Measurements from ENCODE around the gene ADAMTS9.

Gene ADAMTS9

DNA sequence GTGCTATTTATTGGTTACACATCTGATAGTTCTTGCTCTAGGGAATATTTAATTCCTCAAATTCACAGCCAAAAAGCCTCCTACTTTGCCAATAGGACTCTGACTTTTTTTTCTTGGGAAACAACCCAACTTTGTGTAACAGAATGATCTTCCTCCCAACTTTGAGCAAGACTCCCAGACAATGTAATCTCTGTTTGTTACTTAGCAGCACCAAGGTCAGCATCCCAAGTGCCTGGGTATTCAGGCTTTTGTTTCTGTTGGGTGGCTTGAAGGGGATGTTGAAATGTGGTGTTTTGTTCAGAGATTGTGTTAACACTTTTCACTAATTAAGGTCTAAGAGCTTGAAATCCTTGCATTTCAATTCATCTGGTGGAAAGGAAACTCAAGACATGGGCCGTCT is 115.8 kb downstream of the ADAMTS9 start:
- H3K27me3 ChIP-seq (ENCODE audit: control insufficient read depth, insufficient read depth, low read length): no peaks in the 10 kb centered on the region
- H3K36me3 ChIP-seq (ENCODE audit: control insufficient read depth, insufficient read depth, low read length): no peaks in the 10 kb centered on the region
- no peak overlapping the region for H3K27ac ChIP-seq (ENCODE audit: low read depth, low read length)
- no peaks in the 10 kb centered on the region for H3K4me1 ChIP-seq (ENCODE audit: control insufficient read depth, insufficient read depth, low read length)
- no peak overlapping the region for H3K4me3 ChIP-seq (ENCODE audit: low read length)
- no peak overlapping the region for H3K9ac ChIP-seq (ENCODE audit: low read length)

DNA sequence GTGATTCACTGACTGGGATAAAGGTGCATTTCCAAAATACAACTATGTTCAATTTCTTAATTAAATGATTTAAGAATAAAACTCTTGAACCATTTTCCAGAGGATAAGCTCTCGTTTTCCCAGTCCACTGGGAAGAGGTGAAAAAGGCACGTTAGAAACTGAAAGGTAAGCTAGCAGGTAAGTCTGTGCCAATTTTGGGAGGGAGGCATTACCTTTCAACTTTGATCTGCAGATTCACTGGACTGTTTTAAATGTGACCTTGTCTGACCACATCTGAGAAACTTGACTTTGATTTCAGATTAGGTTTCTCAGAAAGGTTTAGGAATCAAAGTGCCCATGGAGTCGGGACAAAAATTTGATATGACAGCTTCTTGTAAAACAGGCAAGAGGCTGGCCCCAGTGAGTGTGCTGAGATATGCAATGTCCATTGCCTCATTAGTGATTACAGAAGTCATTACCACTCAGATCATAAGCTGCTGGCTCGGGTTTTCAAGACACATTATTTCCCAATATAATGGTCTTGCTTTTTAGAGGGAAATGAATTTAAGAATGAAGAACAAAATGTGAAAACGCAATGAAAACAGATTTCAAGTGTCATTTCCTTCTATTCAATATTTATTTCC is 118.8 kb downstream of the ADAMTS9 start:
- Histone ChIP-seq H3K4me3 (ENCODE audit: low read length) (no peak overlapping the region), H3K9ac (ENCODE audit: low read length) (no peak overlapping the region), H3K27me3 (ENCODE audit: control insufficient read depth, insufficient read depth, low read length) (no peaks in the 10 kb centered on the region), H3K36me3 (ENCODE audit: control insufficient read depth, insufficient read depth, low read length) (no peaks in the 10 kb centered on the region), H3K4me1 (ENCODE audit: control insufficient read depth, insufficient read depth, low read length) (no peaks in the 10 kb centered on the region), H3K27ac (ENCODE audit: low read depth, low read length) (no peak overlapping the region)

GRCh38 chr3:64566859-64567258 is 120.9 kb downstream of the ADAMTS9 start:
- Histone ChIP-seq H3K9ac (ENCODE audit: low read length) (no peak overlapping the region), H3K4me3 (ENCODE audit: low read length) (no peak overlapping the region), H3K27me3 (ENCODE audit: control insufficient read depth, insufficient read depth, low read length) (no peaks in the 10 kb centered on the region), H3K27ac (ENCODE audit: low read depth, low read length) (no peak overlapping the region), H3K4me1 (ENCODE audit: control insufficient read depth, insufficient read depth, low read length) (no peaks in the 10 kb centered on the region), H3K36me3 (ENCODE audit: control insufficient read depth, insufficient read depth, low read length) (no peaks in the 10 kb centered on the region)

GRCh38 chr3:64563751-64564150 is 124.0 kb downstream of the ADAMTS9 start:
- no peaks in the 10 kb centered on the region for H3K27me3 ChIP-seq (ENCODE audit: control insufficient read depth, insufficient read depth, low read length)
- H3K36me3 ChIP-seq (ENCODE audit: control insufficient read depth, insufficient read depth, low read length): no peaks in the 10 kb centered on the region
- no peak overlapping the region for H3K9ac ChIP-seq (ENCODE audit: low read length)
- peak overlapping the region; percentile 40 for H3K27ac ChIP-seq (ENCODE audit: low read depth, low read length)
- H3K4me3 ChIP-seq (ENCODE audit: low read length): no peak overlapping the region
- H3K4me1 ChIP-seq (ENCODE audit: control insufficient read depth, insufficient read depth, low read length): peaks cover 17% of the 10 kb centered on the region

DNA sequence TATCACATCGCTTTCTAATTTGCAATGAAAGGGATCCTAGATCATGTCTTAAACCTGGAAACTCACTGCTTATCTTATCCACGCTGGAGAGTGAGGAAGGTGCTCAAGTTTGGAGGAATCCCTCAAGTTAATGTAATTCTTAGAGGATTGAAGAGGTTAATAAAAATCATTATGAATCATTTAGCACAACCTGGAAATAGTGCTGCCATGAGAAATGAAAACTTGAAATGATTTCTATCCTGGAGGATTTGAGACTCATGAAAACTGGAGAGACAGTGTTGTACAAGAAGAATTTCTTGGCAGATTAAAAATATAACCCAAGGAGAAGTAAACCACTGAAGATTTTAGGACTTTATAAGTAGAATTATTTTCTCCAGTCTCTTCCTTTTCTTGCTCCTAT is 125.9 kb downstream of the ADAMTS9 start:
- Histone ChIP-seq H3K27ac (ENCODE audit: low read depth, low read length) (peak overlapping the region; percentile 85), H3K9ac (ENCODE audit: low read length) (no peak overlapping the region)

DNA sequence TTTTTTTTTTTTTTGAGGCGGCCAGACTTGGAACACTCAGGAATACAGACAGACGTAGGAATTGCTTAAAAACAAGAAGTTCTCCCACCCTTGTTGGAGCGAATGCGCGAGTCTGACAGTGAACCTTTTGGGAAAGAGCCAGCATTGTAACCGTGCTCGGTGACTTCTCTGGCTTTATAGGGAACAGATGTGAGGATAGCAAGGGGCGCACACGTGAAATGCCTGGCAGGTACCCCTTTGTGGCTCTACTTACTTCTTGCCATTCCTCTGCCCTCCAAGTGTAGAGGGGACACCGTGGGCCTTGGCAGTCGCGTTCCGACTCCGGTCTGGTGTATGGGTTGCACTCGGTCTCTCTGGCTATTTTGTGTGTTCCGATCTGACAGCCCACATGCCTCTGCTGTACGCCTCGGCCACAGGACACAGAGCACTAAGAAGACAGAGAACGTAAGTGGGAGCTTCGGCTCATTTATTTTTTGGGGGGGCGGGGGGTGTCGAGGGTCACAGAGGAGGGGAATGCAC is 126.4 kb downstream of the ADAMTS9 start:
- Histone ChIP-seq H3K27ac (ENCODE audit: low read depth, low read length) (peak overlapping the region; percentile 85), H3K4me1 (ENCODE audit: control insufficient read depth, insufficient read depth, low read length) (peaks cover 17% of the 10 kb centered on the region), H3K4me3 (ENCODE audit: low read length) (peak overlapping the region; percentile 64), H3K9ac (ENCODE audit: low read length) (peak overlapping the region; percentile 36), H3K36me3 (ENCODE audit: control insufficient read depth, insufficient read depth, low read length) (no peaks in the 10 kb centered on the region), H3K27me3 (ENCODE audit: control insufficient read depth, insufficient read depth, low read length) (no peaks in the 10 kb centered on the region)

More for the DNA sequence above, 125.9 kb downstream of the ADAMTS9 start:
- H3K27me3 ChIP-seq (ENCODE audit: control insufficient read depth, insufficient read depth, low read length): no peaks in the 10 kb centered on the region
- H3K36me3 ChIP-seq (ENCODE audit: control insufficient read depth, insufficient read depth, low read length): no peaks in the 10 kb centered on the region
- peak overlapping the region; percentile 64 for H3K4me3 ChIP-seq (ENCODE audit: low read length)
- peaks cover 17% of the 10 kb centered on the region for H3K4me1 ChIP-seq (ENCODE audit: control insufficient read depth, insufficient read depth, low read length)

DNA sequence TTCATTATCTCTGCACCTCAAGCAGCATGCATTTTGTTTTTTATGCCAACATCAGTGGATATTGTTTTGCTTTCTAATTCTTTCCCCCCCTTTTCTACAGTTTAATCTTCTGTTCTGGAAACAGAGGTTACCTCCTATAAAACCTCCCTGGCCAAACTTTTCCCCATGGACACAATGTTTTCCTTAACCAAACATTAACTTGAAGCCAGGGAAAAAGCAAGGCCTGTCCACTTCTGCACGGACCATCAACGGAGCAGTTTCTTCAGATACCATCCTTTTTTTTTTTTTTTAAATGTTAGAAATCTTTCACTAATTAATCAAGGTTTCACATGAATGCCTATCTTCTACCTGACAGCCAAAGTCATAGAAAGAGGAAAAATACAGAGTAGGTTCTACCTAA is 127.0 kb downstream of the ADAMTS9 start:
- no peak overlapping the region for H3K9ac ChIP-seq (ENCODE audit: low read length)
- peak overlapping the region; percentile 85 for H3K27ac ChIP-seq (ENCODE audit: low read depth, low read length)
- peak overlapping the region; percentile 64 for H3K4me3 ChIP-seq (ENCODE audit: low read length)

DNA sequence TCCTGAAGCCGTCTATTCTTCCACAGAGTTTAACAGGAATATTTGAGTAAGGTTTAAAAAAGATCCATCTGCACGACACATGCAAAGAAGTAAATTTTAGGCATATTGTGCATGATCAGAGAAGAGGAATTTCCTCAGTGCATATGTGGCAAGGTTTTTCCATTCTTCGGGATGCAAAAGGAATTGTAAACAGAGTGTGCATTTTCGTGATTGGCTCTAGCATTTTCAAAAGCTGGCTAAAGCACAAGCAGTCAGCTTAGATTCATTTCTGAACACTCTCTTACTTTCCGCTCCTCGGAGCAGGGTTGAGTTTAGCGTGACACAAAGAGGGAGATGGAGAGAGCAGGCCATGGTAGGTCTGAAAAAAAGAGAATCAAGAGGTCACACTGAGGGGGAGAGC is 128.2 kb downstream of the ADAMTS9 start:
- Histone ChIP-seq H3K9ac (ENCODE audit: low read length) (no peak overlapping the region), H3K27ac (ENCODE audit: low read depth, low read length) (peak overlapping the region; percentile 85), H3K36me3 (ENCODE audit: control insufficient read depth, insufficient read depth, low read length) (peaks cover 3% of the 10 kb centered on the region)

More for the DNA sequence above, 127.0 kb downstream of the ADAMTS9 start:
- Histone ChIP-seq H3K36me3 (ENCODE audit: control insufficient read depth, insufficient read depth, low read length) (peaks cover 3% of the 10 kb centered on the region), H3K4me1 (ENCODE audit: control insufficient read depth, insufficient read depth, low read length) (peaks cover 17% of the 10 kb centered on the region), H3K27me3 (ENCODE audit: control insufficient read depth, insufficient read depth, low read length) (no peaks in the 10 kb centered on the region)

DNA sequence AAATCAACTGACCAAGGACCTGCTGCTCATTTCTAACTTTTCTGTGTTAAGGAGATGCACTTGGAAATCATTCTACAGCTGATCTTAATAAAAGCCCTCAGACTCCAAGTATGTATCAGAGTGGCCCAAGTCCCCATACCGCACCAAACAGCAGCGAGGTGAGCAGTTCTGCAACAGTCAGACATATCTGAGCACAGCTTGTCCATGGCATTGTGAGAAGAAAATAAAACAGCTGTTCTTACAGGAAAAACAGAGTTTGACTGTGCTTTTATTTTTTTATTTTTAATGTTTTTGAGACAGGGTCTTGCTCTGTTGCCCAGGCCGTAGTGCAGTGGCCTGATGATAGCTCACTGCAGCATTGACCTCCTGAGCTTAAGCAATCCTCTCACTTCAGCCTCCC is 131.8 kb downstream of the ADAMTS9 start:
- H3K4me3 ChIP-seq (ENCODE audit: low read length): no peak overlapping the region
- H3K36me3 ChIP-seq (ENCODE audit: control insufficient read depth, insufficient read depth, low read length): peaks cover 3% of the 10 kb centered on the region
- peaks cover 29% of the 10 kb centered on the region for H3K4me1 ChIP-seq (ENCODE audit: control insufficient read depth, insufficient read depth, low read length)
- no peak overlapping the region for H3K9ac ChIP-seq (ENCODE audit: low read length)
- no peaks in the 10 kb centered on the region for H3K27me3 ChIP-seq (ENCODE audit: control insufficient read depth, insufficient read depth, low read length)
- H3K27ac ChIP-seq (ENCODE audit: low read depth, low read length): no peak overlapping the region

More for the DNA sequence above, 128.2 kb downstream of the ADAMTS9 start:
- peaks cover 22% of the 10 kb centered on the region for H3K4me1 ChIP-seq (ENCODE audit: control insufficient read depth, insufficient read depth, low read length)
- H3K4me3 ChIP-seq (ENCODE audit: low read length): peak overlapping the region; percentile 13
- no peaks in the 10 kb centered on the region for H3K27me3 ChIP-seq (ENCODE audit: control insufficient read depth, insufficient read depth, low read length)

- no peak overlapping the region for H3K4me3 ChIP-seq (ENCODE audit: low read length)
- H3K36me3 ChIP-seq (ENCODE audit: control insufficient read depth, insufficient read depth, low read length): peaks cover 3% of the 10 kb centered on the region
- no peaks in the 10 kb centered on the region for H3K27me3 ChIP-seq (ENCODE audit: control insufficient read depth, insufficient read depth, low read length)
- peaks cover 25% of the 10 kb centered on the region for H3K4me1 ChIP-seq (ENCODE audit: control insufficient read depth, insufficient read depth, low read length)
- no peak overlapping the region for H3K27ac ChIP-seq (ENCODE audit: low read depth, low read length)
- no peak overlapping the region for H3K9ac ChIP-seq (ENCODE audit: low read length)
These were observed 132.4 kb downstream of the ADAMTS9 start for GRCh38 chr3:64555351-64555750.

DNA sequence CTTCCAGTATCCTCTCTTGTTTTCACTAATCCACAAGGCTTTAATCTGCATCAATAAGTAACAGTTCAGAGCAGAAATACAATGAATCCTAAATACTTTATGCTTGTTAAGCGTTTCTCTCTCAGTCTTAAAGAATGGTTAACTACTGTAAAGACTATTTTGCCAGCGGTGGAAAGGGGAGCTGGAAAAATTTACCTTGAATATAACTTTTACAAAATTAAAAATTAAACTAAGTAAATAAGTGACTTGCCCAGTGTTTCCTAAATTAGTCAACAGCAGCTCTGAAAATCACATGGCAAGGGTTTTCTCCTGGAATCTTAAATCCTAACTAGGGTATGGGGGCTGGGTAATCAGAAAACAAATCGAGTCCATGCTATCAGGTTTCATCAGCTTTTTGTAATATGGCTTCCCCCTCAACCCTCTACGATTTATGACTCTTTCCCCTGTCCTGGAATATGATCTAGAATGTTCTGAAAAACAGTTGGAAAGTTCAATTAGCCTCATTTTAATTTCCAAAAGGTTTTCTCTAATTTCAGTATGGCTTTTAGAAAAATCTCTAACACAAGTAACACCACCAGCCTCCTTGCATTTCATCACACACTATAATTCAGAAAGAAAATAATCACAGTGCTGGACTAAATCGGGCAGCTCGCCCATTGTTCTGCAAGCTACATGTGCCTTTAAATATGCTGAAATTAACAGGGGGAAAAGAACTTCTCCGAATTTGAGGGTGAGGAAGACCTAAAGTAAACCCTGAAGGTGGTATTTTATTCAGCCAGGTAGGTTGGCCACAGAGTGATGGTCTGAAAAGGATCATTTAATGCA is 133.5 kb downstream of the ADAMTS9 start:
- no peak overlapping the region for H3K27ac ChIP-seq (ENCODE audit: low read depth, low read length)
- H3K36me3 ChIP-seq (ENCODE audit: control insufficient read depth, insufficient read depth, low read length): peaks cover 3% of the 10 kb centered on the region
- no peak overlapping the region for H3K4me3 ChIP-seq (ENCODE audit: low read length)
- no peaks in the 10 kb centered on the region for H3K27me3 ChIP-seq (ENCODE audit: control insufficient read depth, insufficient read depth, low read length)
- H3K4me1 ChIP-seq (ENCODE audit: control insufficient read depth, insufficient read depth, low read length): peaks cover 21% of the 10 kb centered on the region
- H3K9ac ChIP-seq (ENCODE audit: low read length): no peak overlapping the region

- peak overlapping the region; percentile 12 for H3K27ac ChIP-seq (ENCODE audit: low read depth, low read length)
These were observed 134.8 kb downstream of the ADAMTS9 start for GRCh38 chr3:64552966-64553365.

More at GRCh38 chr3:64552966-64553365, 134.8 kb downstream of the ADAMTS9 start:
- no peaks in the 10 kb centered on the region for H3K27me3 ChIP-seq (ENCODE audit: control insufficient read depth, insufficient read depth, low read length)
- H3K36me3 ChIP-seq (ENCODE audit: control insufficient read depth, insufficient read depth, low read length): peaks cover 3% of the 10 kb centered on the region
- H3K4me3 ChIP-seq (ENCODE audit: low read length): no peak overlapping the region
- H3K4me1 ChIP-seq (ENCODE audit: control insufficient read depth, insufficient read depth, low read length): peaks cover 30% of the 10 kb centered on the region
- no peak overlapping the region for H3K9ac ChIP-seq (ENCODE audit: low read length)

Measured in rectal smooth muscle tissue (tissue), 1 donor.